Dermis microvascular lymphatic vessel endothelial cell (primary cell): ENCODE data around the gene SPSB2. TPM values are rescaled to one million over a fixed set of nuclear protein-coding genes. Genes with fewer than 3 reads are reported as not detected.

Source experiments
- DNase-seq, 2 donors: peaks; one replicate each; pipeline versions ENCODE4 v3.0.0 to v3.0.0-alpha.2; 2010; ENCODE audit warnings: low read depth in 2 of 2
- total RNA-seq: library from RNA; depleted of rRNA; stranded (reverse); fragments of >200 nt; gene quantifications from 2 replicates; pipeline ENCODE4 v1.2.1, GENCODE V29; 2014

SPSB2 gene
- total RNA-seq, 1 donor from 2014 or later, result 3.3 TPM

- DNase-seq, result no peak
Observed at GRCh38 chr12:6833189-6833890, 39.8 kb downstream of the SPSB2 start.

GRCh38 chr12:6832125-6832524 lies 41.0 kb downstream of the SPSB2 start:
- DNase-seq, result no peak

DNA sequence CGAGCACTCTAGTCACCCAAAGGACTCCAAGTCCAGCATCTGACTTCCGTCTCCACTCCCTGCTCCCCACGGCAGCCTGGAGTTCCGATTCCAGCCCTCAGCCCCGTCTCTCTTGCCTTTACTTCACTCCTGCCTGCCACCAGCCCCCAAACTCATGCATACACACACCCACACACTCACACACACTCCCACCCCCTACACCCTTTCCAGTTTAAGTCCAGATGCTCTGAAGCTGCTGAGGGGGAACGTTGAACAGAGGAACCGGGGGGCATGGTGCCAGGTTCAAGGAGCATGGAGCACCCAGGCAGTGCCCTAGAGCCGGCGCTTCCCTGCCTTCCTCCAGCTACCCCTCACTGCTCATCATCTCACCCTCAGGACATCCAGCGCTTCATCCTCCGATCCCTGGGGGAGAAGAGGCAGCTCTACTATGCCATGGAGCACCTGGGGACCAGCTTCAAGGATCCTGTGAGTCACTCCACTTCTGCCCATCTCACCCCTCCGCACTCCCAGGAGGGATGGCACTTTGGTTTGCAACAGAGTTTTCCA lies 41.6 kb downstream of the SPSB2 start:
- DNase-seq, result no peak

- no peak for DNase-seq
Observed at GRCh38 chr12:6830999-6831398, 42.1 kb downstream of the SPSB2 start.

DNA sequence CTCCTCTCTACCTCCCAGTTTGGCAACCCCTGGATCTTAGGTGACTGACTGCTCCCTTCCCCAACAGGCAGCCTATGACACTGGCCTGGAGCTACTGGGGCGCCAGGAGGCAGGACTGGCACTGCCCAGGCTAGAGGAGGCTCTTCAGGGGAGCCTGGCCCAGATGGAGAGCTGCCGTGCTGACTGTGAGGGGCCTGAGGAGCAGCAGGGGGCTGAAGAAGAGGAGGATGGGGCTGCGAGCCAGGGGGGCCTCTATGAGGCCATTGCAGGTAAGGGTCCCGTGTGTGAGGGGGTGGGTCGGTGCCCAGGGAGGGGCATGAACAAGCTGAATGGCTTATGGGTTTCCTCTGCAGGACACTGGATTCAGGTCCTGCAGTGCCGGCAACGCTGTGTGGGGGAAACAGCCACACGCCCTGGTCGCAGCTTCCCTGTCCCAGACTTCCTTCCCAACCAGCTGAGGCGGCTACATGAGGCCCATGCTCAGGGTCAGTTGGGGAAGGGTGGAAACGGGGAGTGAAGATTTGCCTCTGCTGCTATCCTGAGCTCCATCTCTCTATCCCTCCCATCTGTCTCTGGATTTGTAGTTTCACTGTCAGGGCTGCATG lies 42.7 kb downstream of the SPSB2 start:
- no peak for DNase-seq

DNA sequence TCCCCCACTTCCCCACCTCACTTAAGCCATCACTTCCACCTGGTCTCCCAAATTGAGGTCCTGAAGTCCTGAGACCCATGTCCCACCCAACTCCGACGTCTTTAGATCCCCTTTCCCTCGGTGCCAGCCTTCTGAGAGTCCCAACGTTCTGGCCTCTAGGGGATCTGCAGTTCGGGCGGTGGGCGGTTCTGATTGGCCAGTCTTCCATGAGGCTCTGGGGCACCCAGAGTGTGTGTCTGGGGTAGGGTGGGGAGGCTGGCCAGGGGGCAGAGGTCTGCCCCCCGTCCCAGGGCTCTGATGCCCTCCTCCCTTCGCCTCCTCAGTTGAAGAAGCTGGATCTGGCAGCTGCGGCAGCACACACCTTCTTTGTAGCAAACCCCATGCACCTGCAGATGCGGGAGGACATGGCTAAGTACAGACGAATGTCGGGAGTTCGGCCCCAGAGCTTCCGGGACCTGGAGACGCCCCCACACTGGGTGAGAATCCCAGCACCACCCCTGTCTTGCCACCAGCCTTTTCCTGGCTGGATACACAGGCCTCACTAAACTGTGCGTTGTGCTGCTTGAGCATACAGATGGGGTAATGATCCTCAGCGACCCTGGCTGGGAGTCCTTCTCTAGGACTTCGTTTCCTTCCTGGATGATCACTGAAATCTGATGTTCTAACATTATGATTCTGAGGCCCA lies 43.4 kb downstream of the SPSB2 start:
- DNase-seq, result no peak

DNA sequence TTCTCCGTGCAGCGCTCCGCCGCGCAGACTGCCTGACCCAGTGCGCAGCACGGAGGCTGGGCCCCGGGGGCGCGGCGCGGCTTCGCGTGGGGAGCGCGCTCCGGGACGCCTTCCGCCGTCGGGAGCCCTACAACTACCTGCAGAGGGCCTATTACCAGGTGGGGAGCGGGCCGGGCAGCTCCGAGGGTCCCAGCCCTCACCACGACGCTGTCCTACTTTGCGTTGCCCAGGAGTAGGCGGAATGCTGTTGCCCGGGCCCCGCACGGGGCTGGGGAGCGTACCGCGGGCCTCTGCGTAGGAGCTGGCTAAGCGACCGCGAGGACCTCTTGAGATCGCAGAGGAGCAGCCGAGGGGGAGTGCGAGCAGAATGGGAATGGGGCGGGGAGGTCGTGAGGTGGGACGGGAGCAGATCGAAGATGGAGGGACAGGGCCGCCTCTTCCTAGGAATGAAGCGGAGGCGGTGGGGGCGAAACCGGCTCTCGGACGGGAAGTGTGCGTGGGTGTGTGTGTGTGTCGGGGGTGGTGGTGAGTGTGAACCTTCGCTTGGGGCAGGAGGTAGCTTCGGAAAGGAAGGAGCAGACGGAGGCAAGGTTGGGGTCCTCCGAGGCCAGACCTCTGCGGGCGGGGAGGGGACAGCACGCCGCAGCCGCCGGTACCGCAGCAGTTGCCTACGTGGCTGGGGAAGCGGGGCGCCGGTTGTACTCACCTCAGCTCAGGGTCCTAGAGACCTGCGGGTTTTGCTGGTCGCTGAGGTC lies 44.1 kb downstream of the SPSB2 start:
- peak in 1 of 2 donors; percentile 61 for DNase-seq

- peak in 1 of 2 donors; percentile 39 for DNase-seq
Observed at GRCh38 chr12:6827982-6828780, 44.9 kb downstream of the SPSB2 start, which contains the start of gene P3H3. Gene P3H3 (plus strand): TSS chr12:6828407. CDS start chr12:6828441, 34 bp downstream.

DNA sequence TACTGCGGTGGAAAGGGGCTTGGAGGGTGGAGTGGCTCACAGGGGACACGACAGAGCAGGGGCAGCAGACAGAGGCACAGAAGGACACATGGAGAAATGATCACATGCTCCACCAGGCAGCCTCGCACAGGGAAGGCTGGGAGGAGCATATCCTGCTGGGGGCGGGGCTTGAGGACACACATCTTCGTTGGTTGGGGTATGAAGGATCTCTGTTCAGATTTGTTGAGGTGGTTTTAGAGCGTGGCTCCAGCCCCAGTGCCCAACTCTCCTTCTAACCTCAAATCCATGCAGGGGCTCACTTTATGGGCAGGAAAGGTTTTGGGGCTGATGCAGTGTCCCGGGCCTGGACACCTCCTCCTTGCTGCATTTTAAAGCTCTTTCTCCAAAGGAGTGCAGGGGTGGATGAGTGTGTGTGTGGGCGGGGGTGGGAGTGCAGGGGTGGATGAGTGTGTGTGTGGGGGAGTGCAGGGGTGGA lies 45.6 kb downstream of the SPSB2 start:
- DNase-seq, result peak in 1 of 2 donors; percentile 71

GRCh38 chr12:6826734-6827436 lies 46.2 kb downstream of the SPSB2 start:
- no peak for DNase-seq

GRCh38 chr12:6826125-6826733 lies 46.9 kb downstream of the SPSB2 start:
- no peak for DNase-seq

DNA sequence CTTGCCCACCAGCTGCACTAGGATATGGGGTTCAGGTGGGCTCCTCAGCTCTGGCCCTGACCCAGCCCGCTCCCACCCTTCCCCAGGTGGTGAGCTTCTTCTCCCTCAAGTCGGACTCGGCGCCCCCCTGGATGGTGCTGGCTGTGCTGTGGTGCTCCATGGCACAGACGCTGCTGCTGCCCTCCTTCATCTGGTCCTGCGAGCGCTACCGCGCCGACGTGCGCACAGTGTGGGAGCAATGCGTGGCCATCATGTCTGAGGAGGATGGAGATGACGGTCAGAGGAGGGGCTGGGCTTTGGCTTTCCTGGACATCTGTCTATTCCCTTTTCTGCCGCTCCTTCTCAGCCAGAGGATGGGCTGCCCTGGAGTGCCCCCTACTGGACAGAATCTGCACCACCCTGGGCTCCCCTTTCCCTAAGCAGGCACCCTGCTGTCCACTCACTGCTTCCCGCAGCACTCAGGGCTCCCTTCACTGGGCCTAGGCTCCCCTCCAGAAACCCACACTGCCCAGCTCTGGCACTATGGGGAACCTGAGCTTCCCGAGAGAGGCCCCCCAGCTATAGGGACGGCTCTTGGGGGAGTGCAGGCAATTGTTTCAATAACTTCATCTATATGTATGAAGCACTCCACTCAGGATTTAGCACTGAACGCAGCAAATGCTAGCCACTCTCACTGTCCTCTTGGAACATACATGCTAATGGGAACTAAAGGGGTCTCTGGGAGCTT lies 47.5 kb downstream of the SPSB2 start:
- peak; percentile 50 to 85 for DNase-seq

GRCh38 chr12:6824901-6825381 lies 48.2 kb downstream of the SPSB2 start:
- DNase-seq, result peak in 1 of 2 donors; percentile 34

DNA sequence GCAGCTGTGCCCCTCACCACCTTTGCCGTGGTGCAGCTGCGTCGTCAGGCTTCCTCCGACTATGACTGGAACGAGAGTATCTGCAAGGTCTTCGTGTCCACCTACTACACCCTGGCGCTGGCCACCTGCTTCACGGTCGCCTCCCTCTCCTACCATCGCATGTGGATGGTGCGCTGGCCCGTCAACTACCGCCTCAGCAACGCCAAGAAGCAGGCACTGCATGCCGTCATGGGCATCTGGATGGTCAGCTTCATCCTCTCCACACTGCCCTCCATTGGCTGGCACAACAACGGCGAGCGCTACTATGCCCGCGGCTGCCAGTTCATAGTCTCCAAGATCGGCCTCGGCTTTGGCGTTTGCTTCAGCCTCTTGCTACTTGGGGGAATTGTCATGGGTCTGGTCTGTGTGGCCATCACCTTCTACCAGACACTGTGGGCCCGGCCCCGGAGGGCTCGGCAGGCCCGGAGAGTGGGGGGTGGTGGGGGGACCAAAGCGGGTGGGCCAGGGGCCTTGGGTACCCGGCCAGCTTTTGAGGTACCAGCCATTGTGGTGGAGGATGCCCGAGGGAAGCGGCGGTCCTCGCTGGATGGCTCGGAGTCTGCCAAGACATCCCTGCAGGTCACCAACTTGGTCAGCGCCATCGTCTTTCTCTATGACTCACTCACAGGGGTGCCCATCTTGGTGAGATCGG lies 48.9 kb downstream of the SPSB2 start:
- DNase-seq, result no peak

DNA sequence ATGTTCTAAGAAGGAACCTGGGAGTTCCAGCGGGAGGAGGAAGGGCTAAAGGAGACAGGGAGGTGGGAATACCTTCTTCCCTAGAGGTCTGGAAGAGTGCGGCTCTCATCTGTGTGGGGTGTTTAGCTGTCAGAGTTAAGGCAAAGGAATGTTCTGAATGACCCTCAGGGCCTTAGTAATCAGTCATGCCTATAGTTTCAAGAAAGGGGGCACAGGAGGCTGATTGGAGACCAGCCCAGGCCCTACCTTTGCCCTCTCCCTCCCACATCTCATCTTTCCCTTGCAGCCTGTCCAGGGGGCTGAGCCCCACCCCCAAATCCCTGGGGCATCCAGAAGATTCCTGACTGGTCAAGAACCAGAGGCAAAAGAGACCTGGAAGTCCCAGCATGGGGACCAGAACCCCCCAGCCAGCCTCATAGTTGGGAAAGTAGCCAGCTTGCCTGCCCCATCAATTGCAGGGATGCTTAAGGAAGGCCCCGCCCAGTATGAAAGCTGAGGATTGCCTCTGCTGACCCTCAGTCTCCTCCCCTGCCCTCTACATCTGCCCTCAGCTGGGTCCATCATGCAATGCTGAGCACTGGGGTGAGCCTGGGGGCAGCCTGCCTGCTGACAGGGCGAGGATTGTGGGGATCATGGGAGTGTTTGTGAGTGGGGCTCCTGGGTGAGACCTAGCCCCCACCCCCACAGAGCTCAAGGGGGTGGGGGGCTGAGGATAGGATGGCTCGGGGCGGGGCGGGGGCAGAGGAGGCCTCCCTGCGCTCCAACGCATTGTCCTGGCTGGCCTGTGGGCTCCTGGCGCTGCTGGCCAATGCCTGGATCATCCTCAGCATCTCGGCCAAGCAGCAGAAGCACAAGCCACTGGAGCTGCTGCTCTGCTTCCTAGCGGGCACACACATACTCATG lies 49.7 kb downstream of the SPSB2 start:
- DNase-seq, result no peak

GRCh38 chr12:6822426-6823135 lies 50.5 kb downstream of the SPSB2 start:
- DNase-seq, result no peak
